Activated naive CD8-positive, alpha-beta T cell (primary cell): ENCODE data around the gene WDFY3.

Source experiments
- H3K27ac Mint-ChIP-seq: one replicate; pipeline ENCODE4 v1.8.0; 2021; ENCODE audit warnings: mixed read lengths
- H3K27me3 Mint-ChIP-seq: one replicate; pipeline ENCODE4 v1.8.0; 2021; ENCODE audit warnings: mixed read lengths
- H3K36me3 Mint-ChIP-seq: one replicate; pipeline ENCODE4 v1.8.0; 2021; ENCODE audit warnings: mixed read lengths
- H3K4me1 Mint-ChIP-seq: one replicate; pipeline ENCODE4 v1.8.0; 2021; ENCODE audit warnings: low read depth, mixed read lengths
- H3K4me3 Mint-ChIP-seq: one replicate; pipeline ENCODE4 v1.8.0; 2021; ENCODE audit warnings: mild to moderate bottlenecking, mixed read lengths
- H3K9me3 Mint-ChIP-seq: one replicate; pipeline ENCODE4 v1.8.0; 2021; ENCODE audit warnings: low read depth, mixed read lengths

Gene WDFY3

GRCh38 chr4:84726356-84726755 is 240.1 kb downstream of the WDFY3 start:
- H3K36me3 Mint-ChIP-seq = no peaks in the 10 kb centered on the region
- no peak overlapping the region for H3K27ac Mint-ChIP-seq
- H3K9me3 Mint-ChIP-seq = no peaks in the 10 kb centered on the region
- H3K4me1 Mint-ChIP-seq = no peaks in the 10 kb centered on the region
- H3K4me3 Mint-ChIP-seq = no peak overlapping the region
- H3K27me3 Mint-ChIP-seq = no peaks in the 10 kb centered on the region

- H3K27me3 Mint-ChIP-seq = no peaks in the 10 kb centered on the region
- H3K36me3 Mint-ChIP-seq = no peaks in the 10 kb centered on the region
- H3K27ac Mint-ChIP-seq = no peak overlapping the region
- no peak overlapping the region for H3K4me3 Mint-ChIP-seq
- no peaks in the 10 kb centered on the region for H3K4me1 Mint-ChIP-seq
- no peaks in the 10 kb centered on the region for H3K9me3 Mint-ChIP-seq
Measured at GRCh38 chr4:84722720-84723119, 243.8 kb downstream of the WDFY3 start.

- Mint-ChIP-seq H3K27me3 (no peaks in the 10 kb centered on the region), H3K36me3 (no peaks in the 10 kb centered on the region), H3K9me3 (no peaks in the 10 kb centered on the region), H3K27ac (no peak overlapping the region), H3K4me1 (no peaks in the 10 kb centered on the region), H3K4me3 (no peak overlapping the region)
Measured at GRCh38 chr4:84719115-84719514, 247.4 kb downstream of the WDFY3 start.

- no peak overlapping the region for H3K27ac Mint-ChIP-seq
- H3K9me3 Mint-ChIP-seq = no peaks in the 10 kb centered on the region
- H3K36me3 Mint-ChIP-seq = no peaks in the 10 kb centered on the region
- H3K27me3 Mint-ChIP-seq = no peaks in the 10 kb centered on the region
- H3K4me3 Mint-ChIP-seq = no peak overlapping the region
- no peaks in the 10 kb centered on the region for H3K4me1 Mint-ChIP-seq
Measured at GRCh38 chr4:84718699-84719098, 247.8 kb downstream of the WDFY3 start.

GRCh38 chr4:84710548-84710947 is 255.9 kb downstream of the WDFY3 start:
- Mint-ChIP-seq H3K4me3 (no peak overlapping the region), H3K9me3 (no peaks in the 10 kb centered on the region), H3K36me3 (no peaks in the 10 kb centered on the region), H3K27ac (no peak overlapping the region), H3K4me1 (no peaks in the 10 kb centered on the region), H3K27me3 (peaks cover 5% of the 10 kb centered on the region)

GRCh38 chr4:84708406-84709135 is 257.9 kb downstream of the WDFY3 start:
- Mint-ChIP-seq H3K27me3 (peaks cover 5% of the 10 kb centered on the region), H3K36me3 (no peaks in the 10 kb centered on the region), H3K4me1 (no peaks in the 10 kb centered on the region), H3K9me3 (no peaks in the 10 kb centered on the region), H3K27ac (no peak overlapping the region), H3K4me3 (no peak overlapping the region)

- Mint-ChIP-seq H3K4me1 (no peaks in the 10 kb centered on the region), H3K27me3 (peaks cover 7% of the 10 kb centered on the region), H3K27ac (no peak overlapping the region), H3K36me3 (no peaks in the 10 kb centered on the region), H3K9me3 (no peaks in the 10 kb centered on the region), H3K4me3 (no peak overlapping the region)
Measured at GRCh38 chr4:84706286-84706685, 260.2 kb downstream of the WDFY3 start.

GRCh38 chr4:84699001-84699671 is 267.4 kb downstream of the WDFY3 start:
- Mint-ChIP-seq H3K27me3 (peaks cover 2% of the 10 kb centered on the region), H3K27ac (no peak overlapping the region), H3K4me3 (no peak overlapping the region), H3K4me1 (no peaks in the 10 kb centered on the region), H3K9me3 (no peaks in the 10 kb centered on the region), H3K36me3 (no peaks in the 10 kb centered on the region)

GRCh38 chr4:84697615-84698201 is 268.8 kb downstream of the WDFY3 start:
- H3K27me3 Mint-ChIP-seq = no peaks in the 10 kb centered on the region
- no peak overlapping the region for H3K27ac Mint-ChIP-seq
- no peaks in the 10 kb centered on the region for H3K9me3 Mint-ChIP-seq
- H3K4me1 Mint-ChIP-seq = no peaks in the 10 kb centered on the region
- no peaks in the 10 kb centered on the region for H3K36me3 Mint-ChIP-seq
- H3K4me3 Mint-ChIP-seq = no peak overlapping the region

GRCh38 chr4:84697159-84697558 is 269.3 kb downstream of the WDFY3 start:
- H3K4me3 Mint-ChIP-seq = no peak overlapping the region
- H3K4me1 Mint-ChIP-seq = no peaks in the 10 kb centered on the region
- H3K9me3 Mint-ChIP-seq = no peaks in the 10 kb centered on the region
- H3K27me3 Mint-ChIP-seq = no peaks in the 10 kb centered on the region
- H3K36me3 Mint-ChIP-seq = no peaks in the 10 kb centered on the region
- H3K27ac Mint-ChIP-seq = no peak overlapping the region

- H3K9me3 Mint-ChIP-seq = no peaks in the 10 kb centered on the region
- no peaks in the 10 kb centered on the region for H3K4me1 Mint-ChIP-seq
- no peak overlapping the region for H3K4me3 Mint-ChIP-seq
- no peaks in the 10 kb centered on the region for H3K36me3 Mint-ChIP-seq
- no peaks in the 10 kb centered on the region for H3K27me3 Mint-ChIP-seq
- no peak overlapping the region for H3K27ac Mint-ChIP-seq
Measured at GRCh38 chr4:84691800-84692199, 274.7 kb downstream of the WDFY3 start.

GRCh38 chr4:84691170-84691691 is 275.3 kb downstream of the WDFY3 start:
- Mint-ChIP-seq H3K36me3 (no peaks in the 10 kb centered on the region), H3K4me1 (no peaks in the 10 kb centered on the region), H3K27ac (no peak overlapping the region), H3K9me3 (no peaks in the 10 kb centered on the region), H3K27me3 (no peaks in the 10 kb centered on the region), H3K4me3 (no peak overlapping the region)

- no peaks in the 10 kb centered on the region for H3K9me3 Mint-ChIP-seq
- no peaks in the 10 kb centered on the region for H3K36me3 Mint-ChIP-seq
- H3K27me3 Mint-ChIP-seq = no peaks in the 10 kb centered on the region
- no peak overlapping the region for H3K4me3 Mint-ChIP-seq
- H3K4me1 Mint-ChIP-seq = no peaks in the 10 kb centered on the region
- H3K27ac Mint-ChIP-seq = no peak overlapping the region
Measured at GRCh38 chr4:84690481-84690880, 276.0 kb downstream of the WDFY3 start.

GRCh38 chr4:84689197-84689596 is 277.3 kb downstream of the WDFY3 start:
- Mint-ChIP-seq H3K36me3 (no peaks in the 10 kb centered on the region), H3K4me1 (no peaks in the 10 kb centered on the region), H3K9me3 (no peaks in the 10 kb centered on the region), H3K27me3 (no peaks in the 10 kb centered on the region), H3K27ac (no peak overlapping the region), H3K4me3 (no peak overlapping the region)

GRCh38 chr4:84688605-84689004 is 277.9 kb downstream of the WDFY3 start:
- H3K27me3 Mint-ChIP-seq = no peaks in the 10 kb centered on the region

More at GRCh38 chr4:84688605-84689004, 277.9 kb downstream of the WDFY3 start:
- H3K9me3 Mint-ChIP-seq = no peaks in the 10 kb centered on the region
- no peak overlapping the region for H3K27ac Mint-ChIP-seq
- no peaks in the 10 kb centered on the region for H3K36me3 Mint-ChIP-seq
- H3K4me3 Mint-ChIP-seq = no peak overlapping the region
- H3K4me1 Mint-ChIP-seq = no peaks in the 10 kb centered on the region
